ENCODE results near the gene ABLIM1.

Gene ABLIM1

GRCh38 chr10:114649217-114649903 is 8.7 kb downstream of the ABLIM1 start:
- no peak for TF ChIP-seq NFRKB (IDR thresholded peaks at IDR 0.05)
- TF ChIP-seq CTBP1 (IDR thresholded peaks at IDR 0.05; ENCODE audit: borderline replicate concordance), result no peak
- TF ChIP-seq ZNF384 (IDR thresholded peaks at IDR 0.05), result no peak
- TF ChIP-seq FOXM1 (IDR thresholded peaks at IDR 0.05; ENCODE audit: borderline replicate concordance), result no peak
- TF ChIP-seq FOXK2 (IDR thresholded peaks at IDR 0.05), result no peak
- no peak for TF ChIP-seq SP1 (IDR thresholded peaks at IDR 0.05)
- no peak for TF ChIP-seq L3MBTL2 (conservative IDR thresholded peaks at IDR 0.05)
- TF ChIP-seq HDGF (IDR thresholded peaks at IDR 0.05; ENCODE audit: borderline replicate concordance), result no peak
- no peak for TF ChIP-seq BHLHE40 (IDR thresholded peaks at IDR 0.05; ENCODE audit: borderline replicate concordance)
- no peak for TF ChIP-seq PKNOX1 (IDR thresholded peaks at IDR 0.05)
- TF ChIP-seq SUZ12 (IDR thresholded peaks at IDR 0.05), result no peak
- TF ChIP-seq ARNT (IDR thresholded peaks at IDR 0.05), result no peak
- no peak for TF ChIP-seq TARDBP (IDR thresholded peaks at IDR 0.05)
- no peak for TF ChIP-seq ELF4 (IDR thresholded peaks at IDR 0.05)
- TF ChIP-seq FOXA1 (IDR thresholded peaks at IDR 0.05), result no peak
- ChIA-PET CTCF (no interaction called here), POLR2A (interaction anchor here (2.2 kb wide), 1 partner anchor 18 kb away, joined by 6 read pairs; no protein-coding TSS in a partner anchor)
- no peak for DNase-seq (ENCODE audit: extremely low spot score)

GRCh38 chr10:114648368-114648767 is 9.7 kb downstream of the ABLIM1 start:
- ChIA-PET POLR2A (interaction anchor here (1.9 to 2.2 kb wide), 2 partner anchors 15 to 17 kb away, joined by 6 to 8 read pairs; no protein-coding TSS in a partner anchor), CTCF (interaction anchor here (0.6 kb wide), 1 partner anchor 46 kb away, joined by 3 read pairs; no protein-coding TSS in a partner anchor)
- DNase-seq (ENCODE audit: extremely low spot score), result no peak
- TF ChIP-seq SUZ12 (IDR thresholded peaks at IDR 0.05) (no peak), ZNF384 (IDR thresholded peaks at IDR 0.05) (no peak)

- CTCF ChIA-PET, result interaction anchor here (0.6 kb wide), 1 partner anchor 47 kb away, joined by 3 read pairs; no protein-coding TSS in a partner anchor
Observed at GRCh38 chr10:114647545-114648138, 10.4 kb downstream of the ABLIM1 start.

GRCh38 chr10:114646426-114646825 is 11.6 kb downstream of the ABLIM1 start:
- ChIA-PET CTCF (no interaction called here), POLR2A (interaction anchor here (1.9 kb wide), 1 partner anchor 13 kb away, joined by 8 read pairs; no protein-coding TSS in a partner anchor)
- TF ChIP-seq NFRKB (IDR thresholded peaks at IDR 0.05) (no peak), HDGF (IDR thresholded peaks at IDR 0.05; ENCODE audit: borderline replicate concordance) (no peak), L3MBTL2 (conservative IDR thresholded peaks at IDR 0.05) (no peak), ELF4 (IDR thresholded peaks at IDR 0.05) (no peak), ZNF384 (IDR thresholded peaks at IDR 0.05) (no peak), CTBP1 (IDR thresholded peaks at IDR 0.05; ENCODE audit: borderline replicate concordance) (no peak), FOXM1 (IDR thresholded peaks at IDR 0.05; ENCODE audit: borderline replicate concordance) (no peak), TARDBP (IDR thresholded peaks at IDR 0.05) (no peak), SP1 (IDR thresholded peaks at IDR 0.05) (no peak), SUZ12 (IDR thresholded peaks at IDR 0.05) (no peak), BHLHE40 (IDR thresholded peaks at IDR 0.05; ENCODE audit: borderline replicate concordance) (no peak), LEF1 (IDR thresholded peaks at IDR 0.05; ENCODE audit: borderline replicate concordance) (no peak), ARNT (IDR thresholded peaks at IDR 0.05) (no peak), FOXK2 (IDR thresholded peaks at IDR 0.05) (no peak), FOXA1 (IDR thresholded peaks at IDR 0.05) (no peak), PKNOX1 (IDR thresholded peaks at IDR 0.05) (no peak)
- no peak for DNase-seq (ENCODE audit: extremely low spot score)

More at GRCh38 chr10:114647545-114648138, 10.4 kb downstream of the ABLIM1 start:
- TF ChIP-seq ARNT (IDR thresholded peaks at IDR 0.05), result no peak
- no peak for DNase-seq (ENCODE audit: extremely low spot score)
- POLR2A ChIA-PET, result interaction anchor here (1.1 to 2.2 kb wide), 3 partner anchors 14 to 37 kb away, joined by 3 to 8 read pairs (median 6); no protein-coding TSS in a partner anchor

- CTCF ChIA-PET, result no interaction called here
- DNase-seq (ENCODE audit: extremely low spot score), result no peak
- TF ChIP-seq FOXK2 (IDR thresholded peaks at IDR 0.05), result no peak
- TF ChIP-seq FOXA1 (IDR thresholded peaks at IDR 0.05), result no peak
- no peak for TF ChIP-seq ARNT (IDR thresholded peaks at IDR 0.05)
- TF ChIP-seq SUZ12 (IDR thresholded peaks at IDR 0.05), result no peak
- TF ChIP-seq ZNF384 (IDR thresholded peaks at IDR 0.05), result no peak
- TF ChIP-seq NFRKB (IDR thresholded peaks at IDR 0.05), result no peak
- no peak for TF ChIP-seq L3MBTL2 (conservative IDR thresholded peaks at IDR 0.05)
- TF ChIP-seq LEF1 (IDR thresholded peaks at IDR 0.05; ENCODE audit: borderline replicate concordance), result no peak
- TF ChIP-seq ELF4 (IDR thresholded peaks at IDR 0.05), result no peak
- no peak for TF ChIP-seq CTBP1 (IDR thresholded peaks at IDR 0.05; ENCODE audit: borderline replicate concordance)
- TF ChIP-seq HDGF (IDR thresholded peaks at IDR 0.05; ENCODE audit: borderline replicate concordance), result no peak
- no peak for TF ChIP-seq BHLHE40 (IDR thresholded peaks at IDR 0.05; ENCODE audit: borderline replicate concordance)
- no peak for TF ChIP-seq SP1 (IDR thresholded peaks at IDR 0.05)
- no peak for TF ChIP-seq PKNOX1 (IDR thresholded peaks at IDR 0.05)
- TF ChIP-seq TARDBP (IDR thresholded peaks at IDR 0.05), result no peak
- POLR2A ChIA-PET, result no interaction called here
Observed at GRCh38 chr10:114645706-114646105, 12.4 kb downstream of the ABLIM1 start.

- POLR2A ChIA-PET, result no interaction called here
- no peak for TF ChIP-seq PKNOX1 (IDR thresholded peaks at IDR 0.05)
- TF ChIP-seq CTBP1 (IDR thresholded peaks at IDR 0.05; ENCODE audit: borderline replicate concordance), result no peak
- no peak for TF ChIP-seq ARNT (IDR thresholded peaks at IDR 0.05)
- TF ChIP-seq TARDBP (IDR thresholded peaks at IDR 0.05), result no peak
- no peak for TF ChIP-seq SP1 (IDR thresholded peaks at IDR 0.05)
- TF ChIP-seq FOXK2 (IDR thresholded peaks at IDR 0.05), result no peak
- CTCF ChIA-PET, result interaction anchor here (0.6 kb wide), 1 partner anchor 772 kb away, joined by 3 read pairs; no protein-coding TSS in a partner anchor
- DNase-seq (ENCODE audit: extremely low spot score), result no peak
Observed at GRCh38 chr10:114643158-114643557, 14.9 kb downstream of the ABLIM1 start.

Measured in HEK293T (cell line).